NCI-H345 (cell line): ENCODE measurements around the gene SCAMP4.
"Not testable (repeated sequence)": the region's sequence is repeated elsewhere in the genome, so short reads cannot be mapped to it uniquely, and the experiment has no call there.

Experiments
- DNase-seq: peaks from one replicate; lab custom pipeline; 2025; lab: John Stamatoyannopoulos, UW

The SCAMP4 gene

GRCh38 chr19:1866693-1867348 lies 38.4 kb upstream of the SCAMP4 start:
- DNase-seq, result no peak

- DNase-seq, result no peak
Observed at GRCh38 chr19:1867349-1867724, 37.9 kb upstream of the SCAMP4 start.

- no peak for DNase-seq
Observed at GRCh38 chr19:1868971-1869370, 36.2 kb upstream of the SCAMP4 start.

- DNase-seq, result no peak
Observed at GRCh38 chr19:1871140-1871597, 34.0 kb upstream of the SCAMP4 start.

GRCh38 chr19:1871630-1872029 lies 33.6 kb upstream of the SCAMP4 start:
- no peak for DNase-seq

- DNase-seq, result no peak
Observed at GRCh38 chr19:1872807-1873523, 32.2 kb upstream of the SCAMP4 start.

- no peak for DNase-seq
Observed at GRCh38 chr19:1873524-1874473, 31.4 kb upstream of the SCAMP4 start.

GRCh38 chr19:1874554-1875185 lies 30.5 kb upstream of the SCAMP4 start:
- DNase-seq, result no peak

- DNase-seq, result not testable (repeated sequence)
Observed at GRCh38 chr19:1875265-1875645, 29.9 kb upstream of the SCAMP4 start.

- DNase-seq, result peak; percentile 91
Observed at GRCh38 chr19:1875646-1876495, 29.3 kb upstream of the SCAMP4 start.

GRCh38 chr19:1876496-1877279 lies 28.5 kb upstream of the SCAMP4 start:
- not testable (repeated sequence) for DNase-seq

- not testable (repeated sequence) for DNase-seq
Observed at GRCh38 chr19:1877280-1877660, 27.9 kb upstream of the SCAMP4 start.

- DNase-seq, result not testable (repeated sequence)
Observed at GRCh38 chr19:1878583-1878982, 26.6 kb upstream of the SCAMP4 start.

- DNase-seq, result not testable (repeated sequence)
Observed at GRCh38 chr19:1879982-1880381, 25.2 kb upstream of the SCAMP4 start.

GRCh38 chr19:1880611-1881392 lies 24.4 kb upstream of the SCAMP4 start:
- DNase-seq, result no peak

- not testable (repeated sequence) for DNase-seq
Observed at GRCh38 chr19:1881393-1882088, 23.7 kb upstream of the SCAMP4 start.

- no peak for DNase-seq
Observed at GRCh38 chr19:1882089-1882785, 23.0 kb upstream of the SCAMP4 start.
